ENCODE data around the gene SLC10A4.

Gene SLC10A4

GRCh38 chr4:48489683-48490011 is 6.5 kb downstream of the SLC10A4 start:
- Histone ChIP-seq H3K27ac (no peak overlapping the region), H3K4me3 (peak overlapping the region; percentile 72)
- DNase-seq (ENCODE audit: low spot score) = no peak
- no peak for TF ChIP-seq CTCF (IDR thresholded peaks at IDR 0.05)

GRCh38 chr4:48490012-48490679 is 7.0 kb downstream of the SLC10A4 start, which contains the start of gene ZAR1:
TSS of gene ZAR1 (plus strand) at chr4:48490252. CDS start at chr4:48490292, 40 bp downstream.
- no peak within 1 kb of the TSS for H3K27ac ChIP-seq
- no peak for DNase-seq (ENCODE audit: low spot score)
- TF ChIP-seq CTCF (IDR thresholded peaks at IDR 0.05) = no peak
- peak within 1 kb of the TSS; percentile 72 for H3K4me3 ChIP-seq

- TF ChIP-seq CTCF (IDR thresholded peaks at IDR 0.05) = no peak
- Histone ChIP-seq H3K4me3 (peak overlapping the region; percentile 72), H3K27ac (no peak overlapping the region)
- no peak for DNase-seq (ENCODE audit: low spot score)
These were observed 7.8 kb downstream of the SLC10A4 start for GRCh38 chr4:48490680-48491513.

GRCh38 chr4:48491514-48492176 is 8.5 kb downstream of the SLC10A4 start:
- peak overlapping the region; percentile 72 for H3K4me3 ChIP-seq

GRCh38 chr4:48493452-48494100 is 10.4 kb downstream of the SLC10A4 start:
- no peak for DNase-seq (ENCODE audit: low spot score)
- Histone ChIP-seq H3K27ac (no peak overlapping the region), H3K4me3 (no peak overlapping the region)
- no peak for TF ChIP-seq CTCF (IDR thresholded peaks at IDR 0.05)

More at GRCh38 chr4:48491514-48492176, 8.5 kb downstream of the SLC10A4 start:
- no peak for TF ChIP-seq CTCF (IDR thresholded peaks at IDR 0.05)
- no peak for DNase-seq (ENCODE audit: low spot score)
- H3K27ac ChIP-seq = no peak overlapping the region

GRCh38 chr4:48495941-48496340 is 12.8 kb downstream of the SLC10A4 start:
- Histone ChIP-seq H3K27ac (no peak overlapping the region), H3K4me3 (no peak overlapping the region)
- TF ChIP-seq CTCF (IDR thresholded peaks at IDR 0.05) = no peak
- no peak for DNase-seq (ENCODE audit: low spot score)

Measured in coronary artery (tissue), 2 donors.